Measurements from ENCODE around the gene SMCHD1. TPM values are rescaled to one million over a fixed set of nuclear protein-coding genes. Genes with fewer than 3 reads are reported as not detected.
"Not testable (repeated sequence)": the region's sequence is repeated elsewhere in the genome, so short reads cannot be mapped to it uniquely, and the experiment has no call there.

The SMCHD1 gene
- total and polyA plus RNA-seq, 2 experiments from 2014 or later, result 7.7 to 39.0 TPM

DNA sequence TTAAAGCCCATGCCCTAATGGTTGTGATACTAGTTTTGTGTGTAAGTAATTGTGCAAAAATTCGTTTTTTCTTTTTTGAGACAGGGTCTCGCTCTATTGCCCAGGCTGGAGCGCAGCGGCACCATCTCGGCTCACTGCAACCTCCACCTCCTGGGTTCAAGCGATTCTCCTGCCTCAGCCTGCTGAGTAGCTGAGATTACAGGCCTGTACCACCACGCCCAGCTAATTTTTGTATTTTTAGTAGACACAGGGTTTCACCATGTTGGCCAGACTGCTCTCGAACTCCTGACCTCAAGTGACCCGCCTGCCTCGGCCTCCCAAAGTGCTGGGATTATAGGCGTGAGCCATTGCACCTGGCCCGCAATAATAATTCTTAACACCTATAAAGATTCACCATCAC lies 196.9 kb downstream of the SMCHD1 start:
- H3K9me2 ChIP-seq (ENCODE audit: insufficient read depth); H3K79me2 ChIP-seq (replicated peaks; ENCODE audit: insufficient read depth); H3K9me3 Mint-ChIP-seq; H3F3A ChIP-seq (replicated peaks; ENCODE audit: low read depth); H3K36me3 ChIP-seq (ENCODE audit: insufficient read depth); H3K4me2 ChIP-seq; H3K27ac ChIP-seq (ENCODE audit: low read depth); H2AFZ ChIP-seq; H3K4me1 ChIP-seq (ENCODE audit: insufficient read depth); H3K4me3 Mint-ChIP-seq; H3K36me3 Mint-ChIP-seq (ENCODE audit: low read depth); DNase-seq (ENCODE audit: low spot score); ATAC-seq; H3K27ac Mint-ChIP-seq; H3K4me1 Mint-ChIP-seq; H4K20me1 ChIP-seq (replicated peaks; ENCODE audit: insufficient read depth); H3K4me3 ChIP-seq: not testable (repeated sequence)
- peaks cover 22% of the 10 kb centered on the region for H3K27me3 Mint-ChIP-seq (ENCODE audit: insufficient read depth, low read depth, poor library complexity)
- peaks cover 32% of the 10 kb centered on the region for H3K27me3 ChIP-seq (ENCODE audit: insufficient read depth)

DNA sequence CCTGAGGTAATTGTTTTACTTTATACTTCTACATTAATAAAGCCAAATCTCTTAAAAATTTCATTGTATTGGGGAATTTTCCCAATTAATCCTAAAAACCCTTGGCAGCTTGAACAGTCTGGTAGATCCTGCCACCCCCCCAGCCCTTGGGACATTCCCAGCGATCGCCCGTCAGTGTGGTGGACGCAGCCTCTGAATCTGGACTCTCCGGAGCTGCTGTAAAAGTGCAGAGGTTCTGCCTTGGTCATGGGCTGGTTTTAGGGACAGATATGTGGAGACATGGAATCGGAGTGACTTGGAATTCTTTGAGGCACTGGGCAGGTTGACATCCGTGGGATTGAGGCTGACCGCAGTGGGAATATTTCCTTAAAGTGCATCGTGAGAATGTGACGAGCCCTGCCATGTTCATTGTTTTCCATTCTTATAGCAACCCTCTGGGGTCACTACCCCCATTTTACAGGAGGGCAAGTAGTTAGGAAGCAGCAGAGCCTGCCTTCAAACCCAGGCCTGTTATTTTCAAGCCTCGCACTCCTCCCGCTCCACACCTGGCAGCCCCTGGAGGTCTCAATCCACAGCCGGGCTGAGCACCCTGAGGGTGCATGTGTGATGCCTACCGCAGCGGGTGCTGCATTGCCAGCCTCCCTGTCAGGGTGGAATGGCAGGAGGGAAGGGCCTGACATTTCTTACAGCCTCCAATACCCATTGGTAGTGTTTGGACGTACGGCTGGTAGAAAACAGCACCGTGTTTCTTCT lies 197.8 kb downstream of the SMCHD1 start:
- Histone ChIP-seq H3K9me2 (ENCODE audit: insufficient read depth) (no peaks in the 10 kb centered on the region), H3K27ac (ENCODE audit: low read depth) (no peak overlapping the region)
- H3K27ac Mint-ChIP-seq, result no peak overlapping the region

More for the DNA sequence above, 197.8 kb downstream of the SMCHD1 start:
- Histone ChIP-seq H3K4me1 (ENCODE audit: insufficient read depth) (peaks cover 3% of the 10 kb centered on the region), H3K36me3 (ENCODE audit: insufficient read depth) (no peaks in the 10 kb centered on the region), H3K4me3 (no peak overlapping the region), H3F3A (replicated peaks; ENCODE audit: low read depth) (peaks cover under 1% of the 10 kb centered on the region; the same call in 1 of the 2 replicates), H3K79me2 (replicated peaks; ENCODE audit: insufficient read depth) (no peaks in the 10 kb centered on the region), H3K4me2 (no peak overlapping the region), H3K27me3 (ENCODE audit: insufficient read depth) (peaks cover 23% of the 10 kb centered on the region), H4K20me1 (replicated peaks; ENCODE audit: insufficient read depth) (no peaks in the 10 kb centered on the region), H2AFZ (0 out of 2 replicates have a peak overlapping the region, but pooled peaks have one; percentile 28)
- H3K4me3 Mint-ChIP-seq, result no peak overlapping the region
- ATAC-seq (no peak), DNase-seq (ENCODE audit: low spot score) (no peak)
- TF ChIP-seq EZH2 (IDR thresholded peaks at IDR 0.05; ENCODE audit: low read depth, unreplicated experiment), result no peak
- no peak for TF ChIP-seq ZNF331 (CRISPR knock-in tag; IDR thresholded peaks at IDR 0.05; ENCODE audit: low read depth)
- no peak for TF ChIP-seq ZNF114 (CRISPR knock-in tag; IDR thresholded peaks at IDR 0.05)
- no peak for TF ChIP-seq POLR2AphosphoS5 (IDR thresholded peaks at IDR 0.05; ENCODE audit: low read depth)
- TF ChIP-seq, protein P1, sequence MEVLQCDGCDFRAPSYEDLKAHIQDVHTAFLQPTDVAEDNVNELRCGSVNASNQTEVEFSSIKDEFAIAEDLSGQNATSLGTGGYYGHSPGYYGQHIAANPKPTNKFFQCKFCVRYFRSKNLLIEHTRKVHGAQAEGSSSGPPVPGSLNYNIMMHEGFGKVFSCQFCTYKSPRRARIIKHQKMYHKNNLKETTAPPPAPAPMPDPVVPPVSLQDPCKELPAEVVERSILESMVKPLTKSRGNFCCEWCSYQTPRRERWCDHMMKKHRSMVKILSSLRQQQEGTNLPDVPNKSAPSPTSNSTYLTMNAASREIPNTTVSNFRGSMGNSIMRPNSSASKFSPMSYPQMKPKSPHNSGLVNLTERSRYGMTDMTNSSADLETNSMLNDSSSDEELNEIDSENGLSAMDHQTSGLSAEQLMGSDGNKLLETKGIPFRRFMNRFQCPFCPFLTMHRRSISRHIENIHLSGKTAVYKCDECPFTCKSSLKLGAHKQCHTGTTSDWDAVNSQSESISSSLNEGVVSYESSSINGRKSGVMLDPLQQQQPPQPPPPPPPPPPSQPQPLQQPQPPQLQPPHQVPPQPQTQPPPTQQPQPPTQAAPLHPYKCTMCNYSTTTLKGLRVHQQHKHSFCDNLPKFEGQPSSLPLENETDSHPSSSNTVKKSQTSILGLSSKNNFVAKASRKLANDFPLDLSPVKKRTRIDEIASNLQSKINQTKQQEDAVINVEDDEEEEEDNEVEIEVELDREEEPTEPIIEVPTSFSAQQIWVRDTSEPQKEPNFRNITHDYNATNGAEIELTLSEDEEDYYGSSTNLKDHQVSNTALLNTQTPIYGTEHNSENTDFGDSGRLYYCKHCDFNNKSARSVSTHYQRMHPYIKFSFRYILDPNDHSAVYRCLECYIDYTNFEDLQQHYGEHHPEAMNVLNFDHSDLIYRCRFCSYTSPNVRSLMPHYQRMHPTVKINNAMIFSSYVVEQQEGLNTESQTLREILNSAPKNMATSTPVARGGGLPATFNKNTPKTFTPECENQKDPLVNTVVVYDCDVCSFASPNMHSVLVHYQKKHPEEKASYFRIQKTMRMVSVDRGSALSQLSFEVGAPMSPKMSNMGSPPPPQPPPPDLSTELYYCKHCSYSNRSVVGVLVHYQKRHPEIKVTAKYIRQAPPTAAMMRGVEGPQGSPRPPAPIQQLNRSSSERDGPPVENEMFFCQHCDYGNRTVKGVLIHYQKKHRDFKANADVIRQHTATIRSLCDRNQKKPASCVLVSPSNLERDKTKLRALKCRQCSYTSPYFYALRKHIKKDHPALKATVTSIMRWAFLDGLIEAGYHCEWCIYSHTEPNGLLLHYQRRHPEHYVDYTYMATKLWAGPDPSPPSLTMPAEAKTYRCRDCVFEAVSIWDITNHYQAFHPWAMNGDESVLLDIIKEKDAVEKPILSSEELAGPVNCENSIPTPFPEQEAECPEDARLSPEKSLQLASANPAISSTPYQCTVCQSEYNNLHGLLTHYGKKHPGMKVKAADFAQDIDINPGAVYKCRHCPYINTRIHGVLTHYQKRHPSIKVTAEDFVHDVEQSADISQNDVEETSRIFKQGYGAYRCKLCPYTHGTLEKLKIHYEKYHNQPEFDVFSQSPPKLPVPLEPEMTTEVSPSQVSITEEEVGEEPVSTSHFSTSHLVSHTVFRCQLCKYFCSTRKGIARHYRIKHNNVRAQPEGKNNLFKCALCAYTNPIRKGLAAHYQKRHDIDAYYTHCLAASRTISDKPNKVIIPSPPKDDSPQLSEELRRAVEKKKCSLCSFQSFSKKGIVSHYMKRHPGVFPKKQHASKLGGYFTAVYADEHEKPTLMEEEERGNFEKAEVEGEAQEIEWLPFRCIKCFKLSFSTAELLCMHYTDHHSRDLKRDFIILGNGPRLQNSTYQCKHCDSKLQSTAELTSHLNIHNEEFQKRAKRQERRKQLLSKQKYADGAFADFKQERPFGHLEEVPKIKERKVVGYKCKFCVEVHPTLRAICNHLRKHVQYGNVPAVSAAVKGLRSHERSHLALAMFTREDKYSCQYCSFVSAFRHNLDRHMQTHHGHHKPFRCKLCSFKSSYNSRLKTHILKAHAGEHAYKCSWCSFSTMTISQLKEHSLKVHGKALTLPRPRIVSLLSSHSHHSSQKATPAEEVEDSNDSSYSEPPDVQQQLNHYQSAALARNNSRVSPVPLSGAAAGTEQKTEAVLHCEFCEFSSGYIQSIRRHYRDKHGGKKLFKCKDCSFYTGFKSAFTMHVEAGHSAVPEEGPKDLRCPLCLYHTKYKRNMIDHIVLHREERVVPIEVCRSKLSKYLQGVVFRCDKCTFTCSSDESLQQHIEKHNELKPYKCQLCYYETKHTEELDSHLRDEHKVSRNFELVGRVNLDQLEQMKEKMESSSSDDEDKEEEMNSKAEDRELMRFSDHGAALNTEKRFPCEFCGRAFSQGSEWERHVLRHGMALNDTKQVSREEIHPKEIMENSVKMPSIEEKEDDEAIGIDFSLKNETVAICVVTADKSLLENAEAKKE (CRISPR knock-in tag; IDR thresholded peaks at IDR 0.05), result no peak
- H3K9me3 Mint-ChIP-seq, result no peaks in the 10 kb centered on the region
- peaks cover 3% of the 10 kb centered on the region; the same call in 2 of the 3 replicates for H3K4me1 Mint-ChIP-seq
- H3K27me3 Mint-ChIP-seq (ENCODE audit: insufficient read depth, low read depth, poor library complexity), result peaks cover 13% of the 10 kb centered on the region
- H3K36me3 Mint-ChIP-seq (ENCODE audit: low read depth), result no peaks in the 10 kb centered on the region
